Lung (tissue), 12 donors: ENCODE measurements around the gene SPOCK3. TPM values are rescaled to one million over a fixed set of nuclear protein-coding genes. Genes with fewer than 3 reads are reported as not detected.
A peak's percentile ranks its signal among the peaks of the same experiment; 100 is the strongest.

Experiments used
- ATAC-seq: fragments of 200-7000 bp; cut with Tn5 transposase; one replicate; pipeline ENCODE4 v1.9.1; 2020; ENCODE audit warnings: moderate number of reproducible peaks; ENCODE audit not compliant: insufficient read depth, low FRiP score
- DNase-seq, 3 donors: peaks; one replicate each; pipeline ENCODE4 v3.0.0-alpha.2; 2013 to 2017
- H3K27ac ChIP-seq, 2 donors: one replicate each; pipeline ENCODE4 v1.5.1; 2013; ENCODE audit warnings: mild to moderate bottlenecking in 2 of 2, moderate library complexity in 2 of 2, control low read depth in 1 of 2, inconsistent platforms in 1 of 2, low read depth in 1 of 2, low read length in 1 of 2
- H3K27me3 ChIP-seq, 3 donors: one replicate each; pipeline ENCODE4 v1.5.1; 2013; ENCODE audit warnings: low read length in 2 of 3; ENCODE audit not compliant: control insufficient read depth in 3 of 3, insufficient read depth in 3 of 3
- H3K36me3 ChIP-seq, 4 donors: one replicate each; pipeline ENCODE4 v1.5.1; 2013; ENCODE audit warnings: low read length in 4 of 4, mild to moderate bottlenecking in 1 of 4, moderate library complexity in 1 of 4; ENCODE audit not compliant: control insufficient read depth in 4 of 4, insufficient read depth in 4 of 4
- H3K4me1 ChIP-seq, 5 donors: one replicate each; pipeline ENCODE4 v1.5.1; 2013; ENCODE audit warnings: low read length in 5 of 5, mild to moderate bottlenecking in 2 of 5, moderate library complexity in 1 of 5; ENCODE audit not compliant: control insufficient read depth in 5 of 5, insufficient read depth in 5 of 5
- H3K4me3 ChIP-seq: one replicate; pipeline ENCODE4 v1.5.1; 2013; ENCODE audit warnings: mild to moderate bottlenecking, control low read depth, moderate library complexity
- H3K9ac ChIP-seq, 2 donors: one replicate each; pipeline ENCODE4 v1.5.1; 2013; ENCODE audit warnings: low read length in 2 of 2, control low read depth in 1 of 2; ENCODE audit not compliant: insufficient read depth in 1 of 2
- H3K9me3 ChIP-seq, 4 donors: one replicate each; pipeline ENCODE4 v1.5.1; 2013; ENCODE audit warnings: low read length in 3 of 4, mild to moderate bottlenecking in 1 of 4, moderate library complexity in 1 of 4; ENCODE audit not compliant: control insufficient read depth in 4 of 4, insufficient read depth in 3 of 4
- CTCF ChIP-seq: IDR thresholded peaks from 2 replicates; pipeline ENCODE4 v1.5.1; 2012; ENCODE audit warnings: mild to moderate bottlenecking; ENCODE audit errors: control extremely low read depth, extremely low read depth
- WGBS, 2 donors: extraction: QIAGEN DNeasy Blood & Tissue Kit; methylation state at CpG; one replicate each; pipeline ENCODE4 v1.1.7; 2013; 5-methylcytosine and 5-hydroxymethylcytosine counted together
- polyA plus RNA-seq, 2 donors: library from polyadenylated mRNA; stranded (reverse); fragments of 200-250 nt; gene quantifications; one replicate each; pipeline ENCODE4 v1.2.1, GENCODE V29; 2013
- total RNA-seq, 2 donors: library from RNA; depleted of rRNA in 1 of 2; stranded (reverse); fragments of >200 nt in 1 of 2; gene quantifications; one replicate each; pipeline ENCODE4 v1.2.1, GENCODE V29; 2014 to 2021
- donor health status: control.
- donor health status: control.
- donor health status: Bipolar disorder and iron deficiency.
- donor health status: healthy.
- donor health status: DM: yes; HTN: yes; CAD: no.

The SPOCK3 gene
- total and polyA plus RNA-seq, 4 donors: 0.24 to 1.4 (median 0.60) TPM

GRCh38 chr4:167265231-167265630 is 30.9 kb upstream of the SPOCK3 start:
- Histone ChIP-seq H3K27ac (no peak overlapping the region), H3K36me3 (no peaks in the 10 kb centered on the region)

GRCh38 chr4:167248271-167248670 is 14.0 kb upstream of the SPOCK3 start:
- ATAC-seq: no peak
- no peak overlapping the region for H3K9ac ChIP-seq

More at GRCh38 chr4:167265231-167265630, 30.9 kb upstream of the SPOCK3 start:
- Histone ChIP-seq H3K4me1 (no peaks in the 10 kb centered on the region), H3K4me3 (no peak overlapping the region), H3K9ac (no peak overlapping the region), H3K27me3 (no peaks in the 10 kb centered on the region), H3K9me3 (no peaks in the 10 kb centered on the region)
- DNase-seq (peak in 1 of 3 donors; percentile 9), ATAC-seq (no peak)
- TF ChIP-seq CTCF: no peak
- 66 to 83% methylated on average over 5 of the region's 5 CpGs for WGBS, 2 donors

GRCh38 chr4:167239627-167240026 is 5.3 kb upstream of the SPOCK3 start:
- no peak for TF ChIP-seq CTCF

More at GRCh38 chr4:167248271-167248670, 14.0 kb upstream of the SPOCK3 start:
- H3K36me3 ChIP-seq: no peaks in the 10 kb centered on the region
- no peaks in the 10 kb centered on the region for H3K27me3 ChIP-seq
- no peak overlapping the region for H3K4me3 ChIP-seq
- no peak for DNase-seq
- WGBS, 2 donors: 78 to 81% methylated on average over 4 of the region's 4 CpGs
- no peaks in the 10 kb centered on the region for H3K4me1 ChIP-seq
- no peak overlapping the region for H3K27ac ChIP-seq
- H3K9me3 ChIP-seq: peaks cover 0 to 3% (median 0%) of the 10 kb centered on the region in 4 donors
- TF ChIP-seq CTCF: no peak

GRCh38 chr4:167238226-167238625 is 3.9 kb upstream of the SPOCK3 start:
- no peak overlapping the region for H3K27ac ChIP-seq
- H3K4me1 ChIP-seq: peaks cover 0 to 10% (median 6%) of the 10 kb centered on the region in 5 donors
- H3K9me3 ChIP-seq: no peaks in the 10 kb centered on the region
- no peak overlapping the region for H3K4me3 ChIP-seq
- 47 to 71% methylated on average over 1 of the region's 1 CpG for WGBS, 2 donors
- no peaks in the 10 kb centered on the region for H3K36me3 ChIP-seq
- ATAC-seq (no peak), DNase-seq (no peak)
- no peak for TF ChIP-seq CTCF
- peaks cover 0 to 37% (median 33%) of the 10 kb centered on the region in 3 donors for H3K27me3 ChIP-seq
- no peak overlapping the region for H3K9ac ChIP-seq

More at GRCh38 chr4:167239627-167240026, 5.3 kb upstream of the SPOCK3 start:
- WGBS, 2 donors: 65 to 74% methylated on average over 2 of the region's 2 CpGs
- Histone ChIP-seq H3K9ac (no peak overlapping the region), H3K9me3 (peaks cover 0 to 3% (median 0%) of the 10 kb centered on the region in 4 donors), H3K27ac (no peak overlapping the region), H3K4me1 (peaks cover 0 to 2% (median 0%) of the 10 kb centered on the region in 5 donors), H3K4me3 (no peak overlapping the region), H3K36me3 (no peaks in the 10 kb centered on the region), H3K27me3 (peaks cover 0 to 23% (median 23%) of the 10 kb centered on the region in 3 donors)
- ATAC-seq (no peak), DNase-seq (no peak)
